SK-N-SH treated with all-trans-retinoic acid at 6 μM for 48 hours (cell line): Measurements from ENCODE around the gene FASN.

Experiments used
- ATAC-seq: fragments of 200-7000 bp; cut with Tn5 transposase; 3 replicates; pipeline ENCODE4 v1.9.1; 2020; ENCODE audit warnings: mild to moderate bottlenecking, moderate library complexity
- BACH2 ChIP-seq: fragments of 250-450 bp; sonication (Bioruptor Pico); IDR thresholded peaks from 2 replicates; pipeline ENCODE4 v1.9.0; 2021; ENCODE audit warnings: mild to moderate bottlenecking, borderline replicate concordance
- CREB5 ChIP-seq: fragments of 250-450 bp; sonication (Bioruptor Pico); IDR thresholded peaks from 2 replicates; pipeline ENCODE4 v1.5.1; 2020; ENCODE audit warnings: low read depth, mild to moderate bottlenecking, moderate library complexity
- CSDC2 ChIP-seq: fragments of 250-450 bp; sonication (Bioruptor Pico); IDR thresholded peaks from 2 replicates; pipeline ENCODE4 v1.5.0; 2020; ENCODE audit warnings: mild to moderate bottlenecking, moderate library complexity
- CSRNP3 ChIP-seq: fragments of 250-450 bp; sonication (Bioruptor Pico); IDR thresholded peaks from 2 replicates; pipeline ENCODE4 v1.5.1; 2021; ENCODE audit warnings: mild to moderate bottlenecking, moderate library complexity
- ESRRG ChIP-seq: fragments of 250-450 bp; sonication (Bioruptor Pico); IDR thresholded peaks from 2 replicates; pipeline ENCODE4 v1.6.1; 2021; ENCODE audit warnings: mild to moderate bottlenecking
- GLIS3 ChIP-seq: fragments of 250-450 bp; sonication (Bioruptor Pico); IDR thresholded peaks from 2 replicates; pipeline ENCODE4 v1.5.0; 2020; ENCODE audit warnings: mild to moderate bottlenecking, moderate library complexity
- OSR1 ChIP-seq: fragments of 250-450 bp; sonication (Bioruptor Pico); IDR thresholded peaks from 2 replicates; pipeline ENCODE4 v1.8.0; 2022; ENCODE audit warnings: moderate library complexity, mild to moderate bottlenecking, inconsistent platforms
- PATZ1 ChIP-seq: fragments of 250-450 bp; sonication (Bioruptor Pico); IDR thresholded peaks from 2 replicates; pipeline ENCODE4 v1.8.0; 2020; ENCODE audit warnings: mild to moderate bottlenecking, moderate library complexity, borderline replicate concordance
- POU6F1 ChIP-seq: fragments of 250-450 bp; sonication (Bioruptor Pico); IDR thresholded peaks from 2 replicates; pipeline ENCODE4 v1.8.0; 2021; ENCODE audit warnings: low read depth, mild to moderate bottlenecking, moderate library complexity, borderline replicate concordance
- RARB ChIP-seq: fragments of 250-450 bp; sonication (Bioruptor Pico); IDR thresholded peaks from 2 replicates; pipeline ENCODE4 v1.8.0; 2021; ENCODE audit warnings: mild to moderate bottlenecking, moderate library complexity
- TOX ChIP-seq: fragments of 250-450 bp; sonication (Bioruptor Pico); IDR thresholded peaks from 2 replicates; pipeline ENCODE4 v1.8.0; 2021; ENCODE audit warnings: mild to moderate bottlenecking, moderate library complexity, borderline replicate concordance
- TSHZ2 ChIP-seq: fragments of 250-450 bp; sonication (Bioruptor Pico); IDR thresholded peaks from 2 replicates; pipeline ENCODE4 v1.5.0; 2020; ENCODE audit warnings: mild to moderate bottlenecking, moderate library complexity
- ZC3H10 ChIP-seq: fragments of 250-450 bp; sonication (Bioruptor Pico); IDR thresholded peaks from 2 replicates; pipeline ENCODE4 v1.5.1; 2021; ENCODE audit warnings: mild to moderate bottlenecking, moderate library complexity
- ZFP3 ChIP-seq: fragments of 250-450 bp; sonication (Bioruptor Pico); IDR thresholded peaks from 2 replicates; pipeline ENCODE4 v1.5.0; 2020; ENCODE audit warnings: mild to moderate bottlenecking, moderate library complexity
- ZFP30 ChIP-seq: fragments of 450-650 bp; formaldehyde crosslinking; IDR thresholded peaks from 2 replicates; pipeline ENCODE4 v1.5.0; 2022; ENCODE audit warnings: mild to moderate bottlenecking, moderate library complexity
- ZNF565 ChIP-seq: fragments of 450-650 bp; formaldehyde crosslinking; conservative IDR thresholded peaks from 2 replicates; pipeline ENCODE4 v1.5.0; 2020; ENCODE audit warnings: low read depth, mild to moderate bottlenecking, moderate library complexity
- ZNF70 ChIP-seq: fragments of 450-650 bp; formaldehyde crosslinking; IDR thresholded peaks from 2 replicates; pipeline ENCODE4 v1.5.0; 2020; ENCODE audit warnings: mild to moderate bottlenecking, moderate library complexity
- ZNF8 ChIP-seq: fragments of 450-650 bp; formaldehyde crosslinking; IDR thresholded peaks from 2 replicates; pipeline ENCODE4 v1.5.0; 2020; ENCODE audit warnings: mild to moderate bottlenecking, moderate library complexity

FASN gene

GRCh38 chr17:82035488-82035887, 62.5 kb downstream of the FASN start:
- no peak for TF ChIP-seq ZFP3 (CRISPR knock-in tag)
- no peak for TF ChIP-seq RARB
- TF ChIP-seq CSRNP3 (CRISPR knock-in tag): no peak
- no peak for TF ChIP-seq ZNF8 (CRISPR knock-in tag)
- TF ChIP-seq CREB5: no peak
- no peak for TF ChIP-seq ZFP30 (CRISPR knock-in tag)
- no peak for TF ChIP-seq ZC3H10
- no peak for TF ChIP-seq TOX
- TF ChIP-seq ESRRG (CRISPR knock-in tag): no peak
- no peak for TF ChIP-seq OSR1 (CRISPR knock-in tag)
- no peak for TF ChIP-seq PATZ1 (CRISPR knock-in tag)
- no peak for TF ChIP-seq POU6F1 (CRISPR knock-in tag)
- TF ChIP-seq BACH2 (CRISPR knock-in tag): no peak
- TF ChIP-seq GLIS3 (CRISPR knock-in tag): no peak
- no peak for TF ChIP-seq ZNF70
- no peak for TF ChIP-seq ZNF565
- TF ChIP-seq TSHZ2 (CRISPR knock-in tag): no peak
- TF ChIP-seq, all 23 proteins: peak for 0
- no peak for ATAC-seq

GRCh38 chr17:82034371-82035011, 63.5 kb downstream of the FASN start:
- TF ChIP-seq CSRNP3 (CRISPR knock-in tag) (no peak), TSHZ2 (CRISPR knock-in tag) (no peak), POU6F1 (CRISPR knock-in tag) (no peak), CSDC2 (no peak)
- no peak for ATAC-seq
